ENCODE measurements around the gene NAPB.

DNA sequence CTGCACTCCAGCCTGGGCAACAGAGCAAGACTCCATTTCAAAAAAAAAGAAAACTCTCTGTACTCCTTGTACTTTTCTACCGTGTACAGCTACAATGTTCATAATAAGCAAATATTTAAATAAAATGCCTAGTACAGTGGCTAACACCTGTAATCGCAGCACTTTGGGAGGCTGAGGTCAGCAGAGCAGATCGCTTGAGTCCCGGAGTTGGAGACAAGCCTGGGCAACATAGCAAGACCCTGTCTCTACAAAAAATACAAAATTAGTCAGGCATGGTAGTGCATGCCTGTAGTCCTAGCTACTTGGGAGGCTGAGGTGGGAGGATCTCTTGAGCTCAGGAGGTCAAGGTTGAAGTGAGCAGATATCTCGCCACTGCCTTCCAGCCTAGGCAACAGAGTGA lies 5.7 kb downstream of the NAPB start:
- no peak for TF ChIP-seq CTCF (IDR thresholded peaks at IDR 0.05)
- TF ChIP-seq POLR2A (IDR thresholded peaks at IDR 0.05) = no peak
- no peak for TF ChIP-seq EP300 (IDR thresholded peaks at IDR 0.05; ENCODE audit: low read depth)

Measured in transverse colon (tissue), 3 donors.